GM21723 (cell line): ENCODE measurements around the gene CELA2B.
"Not testable (repeated sequence)": the region's sequence is repeated elsewhere in the genome, so short reads cannot be mapped to it uniquely, and the experiment has no call there.

Source experiments
- ATAC-seq: cut with Tn5 transposase; IDR thresholded peaks from one replicate; pipeline ENCODE4 v1.9.1; 2021; ENCODE audit warnings: mild to moderate bottlenecking, moderate library complexity; ENCODE audit not compliant: unreplicated experiment

Gene CELA2B

GRCh38 chr1:15492596-15492995, 16.7 kb downstream of the CELA2B start:
- ATAC-seq: no peak

DNA sequence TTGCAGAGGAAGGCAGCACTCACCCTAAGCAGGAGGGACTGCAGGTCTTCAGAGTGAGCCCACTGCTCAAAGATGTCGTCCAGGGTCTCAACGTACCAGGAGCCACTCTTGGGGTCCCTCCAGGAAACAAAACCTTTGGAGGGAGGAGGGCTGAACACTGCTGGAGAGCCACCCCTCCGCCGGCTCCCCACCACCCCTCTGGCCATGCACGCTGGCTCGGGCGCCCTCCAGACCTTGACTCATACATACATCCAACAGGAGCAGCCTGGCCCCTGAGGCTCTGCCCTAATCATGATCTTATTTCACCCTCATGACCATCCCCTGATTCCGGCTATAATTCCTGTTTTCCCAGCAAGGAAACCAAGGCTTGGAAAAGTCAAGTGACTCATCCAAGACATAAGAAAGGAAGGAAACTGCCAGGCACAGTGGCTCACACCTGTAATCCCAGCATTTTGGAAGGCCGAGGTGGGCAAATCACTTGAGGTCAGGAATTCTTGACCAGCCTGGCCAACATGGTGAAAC, 18.0 kb downstream of the CELA2B start:
- no peak for ATAC-seq

DNA sequence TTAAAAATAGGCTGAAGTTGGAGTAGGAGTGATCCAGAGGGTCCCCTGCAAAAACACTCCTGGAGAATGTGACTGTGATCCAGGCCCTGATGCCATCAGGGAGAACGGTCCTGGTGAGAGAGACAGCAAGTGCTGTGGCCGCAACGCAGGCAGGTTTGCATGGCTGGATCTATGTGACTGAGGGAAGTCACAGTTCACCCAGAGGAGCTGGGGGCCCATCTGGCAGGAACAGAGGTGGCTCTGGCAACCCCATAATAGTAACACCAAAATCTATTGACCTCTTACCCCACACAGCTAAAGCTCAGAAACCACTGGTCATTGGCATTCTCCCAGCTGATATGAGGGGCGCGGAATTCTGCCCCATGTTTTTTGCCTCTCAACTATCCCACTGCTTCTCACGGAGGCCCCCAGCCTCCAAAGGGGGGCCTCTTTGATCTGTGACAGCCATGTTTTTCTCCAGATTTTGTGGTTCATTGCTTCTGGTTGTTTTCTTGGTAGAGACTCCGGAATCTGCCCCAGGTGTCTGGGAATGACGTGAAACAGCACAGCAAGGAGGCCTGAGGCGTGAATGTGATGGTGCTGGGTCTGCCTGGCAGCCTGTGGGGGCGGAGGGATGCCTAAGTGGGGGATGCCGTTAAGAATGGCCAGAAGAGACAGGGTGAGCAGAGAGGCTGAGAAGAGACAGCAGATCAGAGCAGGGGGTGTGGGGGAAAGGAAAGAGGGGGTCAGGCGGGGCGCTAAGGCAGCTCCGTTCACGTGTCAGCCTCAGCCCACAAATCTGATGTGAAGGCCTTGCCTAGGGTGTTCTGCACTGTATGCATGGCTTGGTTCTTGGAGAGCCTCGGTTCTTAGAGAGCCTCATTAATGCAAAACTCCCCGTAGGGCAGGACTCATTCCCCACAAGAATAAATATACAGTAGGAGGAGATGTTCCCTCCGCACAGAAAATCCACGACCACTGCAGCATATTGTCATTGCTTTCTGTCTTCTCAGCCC, 24.6 kb downstream of the CELA2B start:
- no peak for ATAC-seq

DNA sequence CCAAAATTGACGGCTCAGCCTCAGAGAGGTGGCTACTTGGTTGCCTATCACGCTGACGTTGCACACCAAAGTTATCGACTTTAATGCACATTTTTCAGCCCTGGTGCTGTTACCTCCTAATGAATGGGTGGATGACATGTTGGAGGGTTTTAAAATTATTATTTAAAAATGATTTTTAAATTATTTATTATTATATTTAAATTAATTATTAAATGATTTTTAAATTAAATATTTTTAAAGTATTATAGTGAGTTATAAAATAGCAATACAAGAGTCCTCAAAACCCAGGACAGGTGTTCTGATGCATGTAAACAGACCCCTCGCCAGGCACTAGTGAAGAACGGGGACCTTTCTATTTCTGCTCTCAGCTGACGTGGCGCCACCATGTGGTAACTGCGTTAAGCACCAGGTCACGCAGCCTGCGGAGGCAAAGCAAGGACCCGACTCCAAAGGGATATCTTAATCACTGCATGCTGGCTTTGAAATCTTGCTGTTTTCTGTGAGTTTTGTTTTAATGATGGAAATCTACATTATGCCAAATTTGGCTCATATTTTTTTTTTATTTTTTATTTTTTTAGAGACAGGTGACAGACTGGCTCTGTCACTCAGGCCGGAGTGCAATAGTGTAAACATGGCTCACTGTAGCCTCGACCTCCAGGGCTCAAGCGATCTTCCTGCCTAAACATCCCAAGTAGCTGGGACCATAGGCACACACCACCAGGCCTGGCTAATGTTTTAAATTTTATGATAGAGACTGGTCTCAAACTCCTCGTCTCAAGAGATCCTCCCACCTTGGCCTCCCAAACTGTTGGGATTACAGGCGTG, 25.5 kb downstream of the CELA2B start:
- no peak for ATAC-seq

DNA sequence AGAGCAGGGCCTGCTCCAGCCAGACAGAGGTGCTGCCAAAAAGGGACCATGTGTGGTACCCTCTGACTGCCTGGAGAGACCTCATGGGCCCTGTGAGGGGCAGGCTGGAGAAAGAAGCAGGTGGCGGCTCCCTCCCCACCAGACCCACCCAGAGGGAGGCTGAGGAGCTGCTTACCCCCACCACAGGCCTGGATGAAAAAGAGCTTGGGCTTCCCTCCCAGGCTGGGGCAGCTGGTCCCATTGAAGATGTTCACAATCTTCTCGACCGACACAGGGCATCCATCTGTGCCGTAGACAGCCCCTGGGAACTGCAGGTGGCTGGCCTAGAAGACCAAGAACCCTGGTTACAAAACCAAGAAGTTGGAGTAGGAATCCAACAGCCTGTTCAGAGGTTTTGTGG, 28.5 kb downstream of the CELA2B start:
- no peak for ATAC-seq

DNA sequence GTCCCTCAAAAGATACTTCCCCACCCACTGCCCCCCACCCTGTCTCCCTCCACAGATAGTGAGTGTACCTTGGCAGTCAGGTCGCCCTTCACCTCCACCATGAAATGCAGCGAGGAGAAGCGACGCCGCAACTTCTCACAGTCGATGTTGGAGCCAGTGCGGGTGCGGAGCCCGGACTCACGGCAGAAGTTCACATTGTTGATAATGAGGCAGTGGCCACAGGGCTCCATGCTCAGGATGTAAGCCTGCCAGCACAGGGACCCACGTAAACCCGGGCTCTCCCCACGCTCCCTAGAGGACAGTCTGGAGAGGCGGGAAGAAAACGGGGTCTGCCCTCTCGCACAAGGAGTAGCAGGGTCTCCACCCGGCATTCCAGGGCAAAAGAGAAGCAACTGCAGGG, 30.9 kb downstream of the CELA2B start:
- no peak for ATAC-seq

- no peak for ATAC-seq
Observed at GRCh38 chr1:15507278-15507677, 31.4 kb downstream of the CELA2B start.

DNA sequence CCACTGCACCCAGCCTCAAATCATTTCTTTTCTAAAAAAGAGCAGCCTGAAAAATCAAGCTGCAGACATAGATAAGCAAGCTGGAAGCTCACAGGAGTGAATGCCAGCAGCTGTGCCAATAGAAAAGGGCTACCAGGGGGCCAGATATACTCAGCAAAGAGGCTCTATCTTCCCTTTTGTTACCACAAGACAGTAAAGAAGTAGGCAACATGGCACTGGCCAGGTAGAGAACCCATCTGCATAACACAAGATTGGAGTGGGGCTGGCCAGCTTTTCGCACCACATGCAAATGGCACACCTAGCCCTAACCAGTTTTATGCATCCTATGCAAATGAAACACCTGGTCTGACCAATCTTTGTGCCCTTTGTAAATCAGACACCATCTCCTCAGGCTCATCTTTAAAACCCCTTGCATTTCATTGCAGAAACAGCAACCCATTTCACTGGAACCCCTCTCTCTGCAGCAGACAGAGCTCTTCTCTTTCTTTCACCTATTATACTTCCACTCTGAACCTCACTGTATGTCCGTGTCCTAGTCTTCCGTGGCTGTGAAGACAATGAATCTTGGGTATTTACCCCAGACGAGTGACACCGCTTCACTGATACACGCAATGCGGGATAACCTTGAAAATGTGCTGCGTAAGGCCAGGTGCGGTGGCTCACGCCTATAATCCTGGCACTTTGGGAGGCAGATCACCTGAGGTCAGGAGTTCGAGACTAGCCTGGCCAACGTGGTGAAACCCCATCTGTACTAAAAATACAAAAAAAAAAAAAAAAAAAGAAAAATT, 33.0 kb downstream of the CELA2B start:
- ATAC-seq: no peak

DNA sequence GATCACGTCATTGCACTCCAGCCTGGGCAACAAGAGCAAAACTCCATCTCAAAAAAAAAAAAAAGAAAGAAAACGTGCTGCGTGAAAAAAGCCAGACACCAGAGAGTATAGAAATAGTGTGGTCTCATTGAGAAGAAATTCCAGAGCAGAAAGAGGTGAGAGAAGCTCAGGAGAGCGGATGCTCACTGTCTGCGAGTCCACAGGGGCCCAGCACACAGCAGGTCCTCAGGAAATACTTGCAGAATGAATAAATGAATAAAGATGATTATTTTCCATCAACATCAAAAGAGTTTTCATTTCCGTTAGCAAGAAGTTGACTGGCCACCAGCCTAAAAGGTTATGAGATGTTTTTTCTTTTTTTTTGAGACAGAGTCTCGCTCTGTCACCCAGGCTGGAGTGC, 33.7 kb downstream of the CELA2B start:
- ATAC-seq: no peak

DNA sequence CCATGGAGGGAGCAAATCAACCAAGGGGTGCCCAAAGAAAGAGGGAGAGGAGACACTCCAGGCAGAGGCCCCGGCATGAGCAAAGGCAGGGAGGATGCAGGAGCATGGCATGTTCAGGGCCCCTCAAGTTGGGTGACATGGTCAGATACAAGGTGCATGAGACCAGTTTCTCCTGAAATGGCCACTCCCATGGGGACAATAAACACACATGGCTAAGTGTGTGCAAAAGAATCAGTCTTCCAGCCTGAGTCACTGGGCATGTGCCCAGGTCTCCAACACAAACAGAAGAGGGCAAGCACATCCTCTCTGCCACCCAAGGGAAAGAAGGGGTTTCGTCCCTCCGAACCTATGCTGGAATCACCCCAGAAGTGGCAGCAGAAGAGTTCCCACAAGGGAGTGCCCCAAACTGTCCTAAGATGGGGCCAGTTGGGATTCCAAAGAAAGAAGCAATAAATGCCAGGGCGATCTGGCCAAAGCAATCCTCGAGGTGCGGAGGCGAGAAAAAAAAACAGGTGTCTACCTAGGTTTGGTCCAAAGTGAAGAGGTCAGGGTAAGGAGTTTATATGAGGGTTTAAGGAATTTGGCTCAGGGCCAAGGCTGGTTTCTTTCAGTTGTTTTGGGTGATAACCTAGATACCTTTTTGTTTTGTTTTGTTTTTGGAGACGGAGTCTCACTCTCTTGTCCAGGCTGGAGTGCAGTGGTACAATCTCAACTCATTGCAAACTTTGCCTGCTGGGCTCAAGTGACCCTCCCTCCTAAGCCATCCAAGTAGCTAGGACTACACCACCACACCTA, 34.9 kb downstream of the CELA2B start:
- no peak for ATAC-seq

DNA sequence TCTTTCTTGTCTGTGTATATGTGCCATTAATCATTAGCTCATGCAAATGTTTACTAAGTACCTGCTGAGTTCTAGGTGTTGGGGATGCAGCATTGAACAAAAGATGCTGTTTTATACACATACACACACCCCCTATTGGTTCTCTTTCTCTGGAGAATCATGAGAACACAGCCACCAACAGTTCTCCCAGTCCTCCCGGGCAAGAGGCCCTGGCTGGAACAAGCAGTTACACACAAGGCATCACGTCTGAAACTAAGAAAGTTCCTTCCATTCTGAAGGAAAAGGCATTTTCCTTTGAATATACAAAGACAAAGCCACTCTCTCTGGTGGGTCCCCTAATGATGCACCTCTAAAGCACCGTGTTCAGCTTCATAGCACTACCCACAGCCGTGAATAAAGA, 37.3 kb downstream of the CELA2B start:
- ATAC-seq: no peak

GRCh38 chr1:15513919-15514318, 38.0 kb downstream of the CELA2B start:
- no peak for ATAC-seq

DNA sequence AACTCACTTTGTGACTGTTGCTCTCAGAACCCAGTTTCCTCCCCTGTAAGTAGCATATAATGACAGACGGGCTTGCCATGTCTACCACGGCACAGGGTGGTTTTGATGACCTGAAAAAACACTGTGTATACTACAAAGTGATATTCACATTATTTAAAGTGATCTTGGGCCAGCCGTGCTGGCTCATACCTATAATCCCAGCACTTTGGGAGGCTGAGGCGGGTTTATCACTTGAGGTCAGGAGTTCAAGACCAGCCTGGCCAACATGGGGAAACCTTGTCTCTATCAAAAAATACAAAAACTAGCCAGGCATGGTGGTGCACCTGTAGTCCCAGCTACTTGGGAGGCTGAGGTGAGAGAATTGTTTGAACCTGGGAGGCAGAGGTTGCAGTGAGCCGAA, 38.7 kb downstream of the CELA2B start:
- ATAC-seq: not testable (repeated sequence)

- ATAC-seq: no peak
Observed at GRCh38 chr1:15515022-15515663, 39.2 kb downstream of the CELA2B start.

DNA sequence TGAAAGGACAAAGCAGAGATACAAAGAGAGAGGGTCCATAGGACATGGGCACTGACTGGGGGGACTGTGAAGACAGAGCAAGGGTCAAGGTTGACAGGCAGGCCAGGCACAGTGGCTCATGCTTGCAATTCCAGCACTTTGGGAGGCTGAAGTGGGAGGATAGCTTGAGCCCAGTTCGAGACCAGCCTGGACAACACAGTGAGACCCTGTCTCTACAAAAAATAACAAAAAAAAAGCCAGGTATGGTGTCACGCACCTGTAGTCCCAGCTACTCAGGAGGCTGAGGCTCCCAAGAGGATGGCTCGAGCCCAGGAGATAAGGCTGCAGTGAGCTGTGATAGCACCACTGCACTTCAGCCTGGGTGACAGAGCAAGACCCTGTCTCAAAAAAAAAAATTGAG, 43.7 kb downstream of the CELA2B start:
- ATAC-seq: no peak

DNA sequence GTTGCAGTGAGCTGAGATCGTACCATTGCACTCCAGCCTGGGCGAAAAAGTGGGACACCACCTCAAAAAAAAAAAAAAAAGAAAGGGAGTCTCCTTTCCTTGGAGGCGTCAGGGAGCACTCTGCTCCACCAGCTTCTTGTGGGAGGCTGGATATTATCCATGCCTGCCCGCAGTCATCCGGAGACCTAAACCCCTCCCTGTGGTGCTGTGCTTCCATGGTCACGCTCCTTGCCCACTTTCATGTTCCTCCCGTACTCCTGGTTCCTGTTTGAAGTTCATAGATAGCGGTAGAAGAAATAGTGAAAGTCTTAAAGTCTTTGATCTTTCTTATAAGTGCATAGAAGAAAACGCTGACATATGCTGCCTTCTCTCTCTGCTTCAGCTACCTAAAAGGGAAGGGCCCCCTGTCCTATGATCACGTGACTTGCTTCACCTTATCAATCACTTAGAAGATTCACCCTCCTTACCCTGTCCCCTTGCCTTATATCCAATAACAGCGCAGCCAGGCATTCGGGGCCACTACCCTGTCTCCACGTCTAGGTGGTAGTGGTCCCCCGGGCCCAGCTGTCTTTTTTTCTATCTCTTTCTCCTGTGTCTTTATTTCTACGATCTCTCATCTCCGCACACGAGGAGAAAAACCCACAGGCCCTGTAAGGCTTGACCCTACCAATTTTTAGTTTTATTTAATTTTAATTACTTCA, 45.5 kb downstream of the CELA2B start:
- ATAC-seq: not testable (repeated sequence)

DNA sequence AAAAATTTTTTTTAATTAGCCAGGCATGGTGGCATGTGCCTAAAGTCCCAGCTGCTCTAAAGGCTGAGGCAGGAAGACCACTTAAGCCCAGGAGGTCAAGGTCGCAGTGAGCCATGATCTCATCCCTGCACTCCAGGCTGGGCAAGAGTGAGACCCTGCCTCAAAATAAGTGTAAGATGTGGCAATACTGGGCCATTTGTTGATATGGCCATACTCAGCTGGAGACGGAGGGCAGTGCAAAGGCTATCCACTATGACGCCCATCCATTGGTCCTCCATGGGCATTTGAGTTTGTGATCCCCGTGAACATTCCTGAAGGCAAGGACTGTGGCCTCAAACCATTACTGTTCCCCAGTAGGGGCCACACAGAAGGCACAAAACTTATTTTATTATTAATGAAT, 46.6 kb downstream of the CELA2B start:
- ATAC-seq: no peak

- ATAC-seq: no peak
Observed at GRCh38 chr1:15523104-15524020, 47.5 kb downstream of the CELA2B start.
